Measurements from ENCODE around the gene MICU1. TPM values are rescaled to one million over a fixed set of nuclear protein-coding genes. Genes with fewer than 3 reads are reported as not detected.
A peak's percentile ranks its signal among the peaks of the same experiment; 100 is the strongest.

Gene MICU1
- total RNA-seq, 4 donors from 2014 or later = 21.9 to 36.2 (median 31.7) TPM

GRCh38 chr10:72342911-72343310, 283.0 kb downstream of the MICU1 start:
- ATAC-seq (ENCODE audit: low FRiP score) (no peak), DNase-seq (ENCODE audit: low spot score) (no peak)
- no peak for TF ChIP-seq CTCF (IDR thresholded peaks at IDR 0.05)

- no peak for TF ChIP-seq CTCF (IDR thresholded peaks at IDR 0.05)
- no peak for DNase-seq (ENCODE audit: low spot score)
- peak; percentile 12 for ATAC-seq (ENCODE audit: low FRiP score)
Observed at GRCh38 chr10:72340510-72341261, 285.2 kb downstream of the MICU1 start.

GRCh38 chr10:72338180-72338579, 287.7 kb downstream of the MICU1 start:
- TF ChIP-seq CTCF (IDR thresholded peaks at IDR 0.05) = no peak
- ATAC-seq (ENCODE audit: low FRiP score) (no peak), DNase-seq (ENCODE audit: low spot score) (no peak)

- TF ChIP-seq CTCF (IDR thresholded peaks at IDR 0.05) = no peak
- no peak for DNase-seq (ENCODE audit: low spot score)
- ATAC-seq (ENCODE audit: low FRiP score) = no peak
Observed at GRCh38 chr10:72337722-72338121, 288.2 kb downstream of the MICU1 start.

- ATAC-seq (ENCODE audit: low FRiP score) = peak; percentile 26
- TF ChIP-seq CTCF (IDR thresholded peaks at IDR 0.05) = peak in 2 of 3 donors; percentile 29 to 83
- DNase-seq (ENCODE audit: low spot score) = peak; percentile 82
Observed at GRCh38 chr10:72337039-72337629, 288.7 kb downstream of the MICU1 start.

- ATAC-seq (ENCODE audit: low FRiP score) (no peak), DNase-seq (ENCODE audit: low spot score) (no peak)
- TF ChIP-seq CTCF (IDR thresholded peaks at IDR 0.05) = no peak
Observed at GRCh38 chr10:72336259-72337038, 289.4 kb downstream of the MICU1 start.
